GM13977 (cell line): ENCODE results near the gene KANSL1L.

Source experiments
- DNase-seq: peaks from one replicate; pipeline ENCODE4 v3.0.0; 2012; ENCODE audit warnings: low spot score
- in situ Hi-C: fragments of 300-500 bp; cut with MboI; formaldehyde crosslinking; loops from one replicate; pipeline ENCODE4 v1.12.0; 2022; ENCODE audit warnings: low sequenced_read_pairs, low pct_unique_long_range_greater_than_20kb, mixed read lengths, inconsistent platforms; ENCODE audit not compliant: unreplicated experiment
- TF ChIP-seq, protein P1 (sequence below): IDR thresholded peaks from 2 replicates; pipeline ENCODE4 v1.5.1; 2012; ENCODE audit warnings: mild to moderate bottlenecking, control low read depth; ENCODE audit not compliant: insufficient read depth; ENCODE audit errors: extremely low read depth, missing control alignments

The KANSL1L gene

DNA sequence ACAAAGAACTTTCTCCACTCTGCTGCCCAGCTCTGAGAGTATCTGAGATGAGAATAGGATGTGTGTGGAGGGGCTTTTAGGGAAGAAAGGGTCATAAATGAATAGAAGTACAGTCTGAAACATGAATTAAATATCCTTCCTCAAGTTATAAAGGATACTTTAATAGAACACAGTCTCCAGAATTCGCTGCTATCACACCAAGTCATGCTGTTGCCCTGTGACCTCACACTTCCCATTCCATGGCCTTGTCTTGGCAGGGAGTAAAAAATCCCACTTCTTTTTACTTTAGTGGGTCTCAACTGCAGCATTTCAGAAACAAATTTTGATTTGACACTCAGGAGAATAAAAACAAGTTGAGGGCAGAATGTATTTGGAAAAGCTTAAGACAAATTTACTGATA lies 172.6 kb downstream of the KANSL1L start:
- TF ChIP-seq, protein P1, sequence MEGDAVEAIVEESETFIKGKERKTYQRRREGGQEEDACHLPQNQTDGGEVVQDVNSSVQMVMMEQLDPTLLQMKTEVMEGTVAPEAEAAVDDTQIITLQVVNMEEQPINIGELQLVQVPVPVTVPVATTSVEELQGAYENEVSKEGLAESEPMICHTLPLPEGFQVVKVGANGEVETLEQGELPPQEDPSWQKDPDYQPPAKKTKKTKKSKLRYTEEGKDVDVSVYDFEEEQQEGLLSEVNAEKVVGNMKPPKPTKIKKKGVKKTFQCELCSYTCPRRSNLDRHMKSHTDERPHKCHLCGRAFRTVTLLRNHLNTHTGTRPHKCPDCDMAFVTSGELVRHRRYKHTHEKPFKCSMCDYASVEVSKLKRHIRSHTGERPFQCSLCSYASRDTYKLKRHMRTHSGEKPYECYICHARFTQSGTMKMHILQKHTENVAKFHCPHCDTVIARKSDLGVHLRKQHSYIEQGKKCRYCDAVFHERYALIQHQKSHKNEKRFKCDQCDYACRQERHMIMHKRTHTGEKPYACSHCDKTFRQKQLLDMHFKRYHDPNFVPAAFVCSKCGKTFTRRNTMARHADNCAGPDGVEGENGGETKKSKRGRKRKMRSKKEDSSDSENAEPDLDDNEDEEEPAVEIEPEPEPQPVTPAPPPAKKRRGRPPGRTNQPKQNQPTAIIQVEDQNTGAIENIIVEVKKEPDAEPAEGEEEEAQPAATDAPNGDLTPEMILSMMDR = no peak
- in situ Hi-C loops = no loop called here

DNA sequence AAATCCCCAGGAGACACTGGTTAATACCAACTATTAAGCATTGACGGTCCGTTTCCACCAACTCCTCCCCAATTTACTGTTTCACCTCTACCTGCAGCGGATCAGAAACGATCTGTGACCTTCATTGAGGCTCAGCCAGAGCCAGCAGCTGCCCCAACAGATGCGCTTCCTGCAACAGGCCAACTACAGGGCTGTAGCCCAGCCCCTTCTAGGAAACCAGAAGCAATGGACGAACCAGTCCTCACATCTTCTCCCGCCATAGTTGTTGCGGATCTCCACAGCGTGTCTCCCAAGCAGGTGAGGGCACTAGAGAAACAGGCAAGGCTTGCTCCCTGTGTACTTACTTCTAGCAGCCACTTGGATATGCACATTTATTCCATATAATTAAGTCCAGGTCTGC lies 177.2 kb downstream of the KANSL1L start:
- in situ Hi-C loops = no loop called here
- DNase-seq = no peak
- TF ChIP-seq, protein P1 = no peak

More for the DNA sequence above, 172.6 kb downstream of the KANSL1L start:
- no peak for DNase-seq

DNA sequence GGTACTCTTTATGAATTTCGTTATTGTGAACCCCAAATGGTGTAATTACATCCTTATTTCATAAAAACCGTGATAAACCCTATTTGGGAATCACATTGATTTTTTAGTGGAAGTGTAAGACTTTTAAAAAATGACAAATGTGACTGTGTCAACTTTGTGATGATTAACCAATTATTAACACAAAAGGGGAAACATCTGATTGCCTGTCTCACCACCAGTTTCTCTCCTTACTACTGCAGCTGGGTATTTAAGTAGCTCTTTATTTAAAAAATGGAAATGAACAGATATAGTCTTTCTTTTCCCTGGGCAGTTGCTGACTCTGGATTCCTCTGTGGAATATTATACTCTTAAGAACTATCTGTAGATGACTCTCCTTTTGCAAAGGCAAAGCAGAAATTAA lies 180.4 kb downstream of the KANSL1L start:
- TF ChIP-seq, protein P1 = no peak
- no peak for DNase-seq
- in situ Hi-C loops = no loop called here

DNA sequence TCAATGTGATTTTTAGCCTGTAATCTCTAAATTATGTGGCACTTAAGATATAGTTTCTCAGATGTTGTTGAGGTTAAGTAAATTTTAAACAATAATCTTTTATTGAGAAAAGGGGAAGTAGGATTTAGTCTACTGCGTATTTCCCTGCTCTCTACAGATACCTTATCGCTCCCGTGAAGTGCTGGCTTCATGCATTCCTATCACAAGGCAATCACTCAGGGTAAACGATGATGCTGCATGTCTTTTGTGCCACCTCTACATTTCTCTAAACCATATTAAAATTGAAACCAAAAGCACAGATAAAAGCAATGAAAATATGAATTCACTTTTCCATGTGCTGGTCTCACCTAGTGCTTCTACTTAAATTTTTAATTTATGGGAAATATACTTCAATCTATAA lies 183.2 kb downstream of the KANSL1L start:
- DNase-seq = no peak
- in situ Hi-C loops = no loop called here
- TF ChIP-seq, protein P1 = no peak

DNA sequence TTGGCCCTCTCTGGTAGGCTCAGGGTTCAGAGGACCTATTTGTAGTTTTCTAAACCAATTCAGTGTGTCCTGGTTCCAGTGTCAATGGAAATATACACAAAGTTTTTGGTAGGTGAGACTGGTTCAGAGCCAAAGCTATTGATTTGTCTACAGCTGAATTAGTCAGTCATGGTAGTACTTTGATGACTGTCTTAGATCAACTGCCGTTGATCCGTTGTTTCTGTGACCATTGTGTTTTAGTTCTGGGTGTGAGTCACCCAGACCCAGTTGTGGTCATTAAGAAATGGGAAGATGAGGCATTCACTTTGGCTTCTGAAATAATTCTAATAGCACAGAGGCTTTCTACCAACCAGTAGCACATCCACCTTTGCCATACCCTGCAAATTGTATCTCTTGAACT lies 184.8 kb downstream of the KANSL1L start:
- TF ChIP-seq, protein P1 = no peak
- DNase-seq = no peak
- in situ Hi-C loops = no loop called here

DNA sequence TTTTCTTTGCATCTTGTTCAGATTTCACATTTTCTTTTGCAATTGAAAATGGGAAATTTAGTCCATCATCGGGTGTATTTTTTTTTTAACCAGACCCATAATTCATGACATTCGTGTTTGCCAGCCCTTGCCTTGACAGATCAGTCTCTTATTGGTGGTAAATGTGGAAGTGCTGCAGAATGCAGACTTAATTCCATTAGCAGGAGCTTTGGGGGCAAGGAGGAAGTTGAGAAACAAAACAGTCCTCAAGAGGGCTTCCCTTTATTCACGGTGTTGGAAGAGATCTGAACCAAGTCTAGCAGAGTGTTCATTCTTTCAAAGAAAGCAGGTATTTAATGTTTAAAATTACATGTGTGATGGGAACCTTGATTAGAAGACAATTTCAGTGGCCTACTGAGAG lies 185.3 kb downstream of the KANSL1L start:
- in situ Hi-C loops = no loop called here
- no peak for DNase-seq
- TF ChIP-seq, protein P1 = no peak

DNA sequence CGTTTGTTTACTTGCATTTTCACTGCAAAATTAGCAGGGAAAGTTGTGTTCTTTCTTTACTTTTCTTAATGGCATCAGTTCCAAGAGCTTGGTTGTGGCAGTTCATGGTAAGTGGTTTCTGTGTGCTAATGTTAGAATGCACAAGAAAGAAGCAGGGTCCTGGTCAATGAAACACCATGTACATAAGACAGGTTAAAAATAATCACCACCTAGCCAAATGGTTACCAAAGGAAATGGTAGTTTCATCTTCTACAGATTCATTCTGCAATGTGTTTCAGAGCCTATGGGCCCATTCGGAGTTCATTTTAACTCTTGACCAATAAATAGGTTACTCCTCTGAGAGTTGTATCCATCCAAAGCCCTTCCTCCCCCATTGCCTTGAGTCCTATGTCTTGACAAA lies 186.9 kb downstream of the KANSL1L start:
- TF ChIP-seq, protein P1 = no peak
- in situ Hi-C loops = no loop called here
- no peak for DNase-seq
